GM12878 (cell line): ENCODE results near the gene CRAMP1. TPM values are rescaled to one million over a fixed set of nuclear protein-coding genes. Genes with fewer than 3 reads are reported as not detected.

Experiments
- ATAC-seq: fragments of 200-7000 bp; cut with Tn5 transposase; 3 replicates; pipeline ENCODE4 v1.9.1; 2020; ENCODE audit warnings: mild to moderate bottlenecking, moderate library complexity
- BruUV-seq: library from RNA; stranded (reverse); fragments of 400-500 nt; replicated peaks from 2 replicates; lab custom pipeline; 2021; lab: Mats Ljungman, UMichigan
- CTCF ChIA-PET: fragments of 300-600 bp; sonication (Branson Sonifier 250); formaldehyde crosslinking; extraction: SDS; loops from one replicate; lab custom pipeline; 2021; ENCODE audit warnings: inconsistent platforms; lab: Yijun Ruan, JAX
- POLR2A ChIA-PET: fragments of 350-600 bp; formaldehyde crosslinking; extraction: SDS; loops from one replicate; lab custom pipeline; 2021; ENCODE audit warnings: inconsistent platforms; lab: Charles Lee
- RAD21 ChIA-PET: fragments of 300-600 bp; sonication (Branson Sonifier 250); formaldehyde crosslinking; loops from one replicate; lab custom pipeline; 2023; ENCODE audit warnings: antibody characterized with exemption; ENCODE audit not compliant: unreplicated experiment; lab: Charles Lee
- SMC1A ChIA-PET: fragments of 300-600 bp; sonication (Branson Sonifier 250); formaldehyde crosslinking; loops from one replicate; lab custom pipeline; 2023; ENCODE audit not compliant: unreplicated experiment, uncharacterized antibody; lab: Charles Lee
- DNase-seq: peaks from one replicate; pipeline ENCODE4 v3.0.0-alpha.2; 2011; ENCODE audit warnings: low read depth, low spot score
- FAIRE-seq: peaks from 3 replicates; lab custom pipeline; 2011; peaks lifted over from hg19 to GRCh38; lab: Jason Lieb, UNC
- H2AFZ ChIP-seq: 2 replicates; pipeline ENCODE4 v1.6.0; 2011; ENCODE audit warnings: low read depth, low read length, control low read depth; ENCODE audit not compliant: control insufficient read depth
- H3K27ac ChIP-seq: 2 replicates; pipeline ENCODE4 v1.5.1; 2011; ENCODE audit warnings: control low read depth; ENCODE audit not compliant: control insufficient read depth, insufficient read depth
- H3K27me3 ChIP-seq, 2 experiments: replicated peaks in 1 of 2; 2 replicates each; pipeline versions ENCODE4 v1.6.0 to v1.6.1; 2011; ENCODE audit warnings: low read length in 1 of 2; ENCODE audit not compliant: control insufficient read depth in 2 of 2, insufficient read depth in 2 of 2
- H3K36me3 ChIP-seq, 2 experiments: 2 replicates each; pipeline ENCODE4 v1.5.1; 2011; ENCODE audit warnings: low read length in 1 of 2; ENCODE audit not compliant: control insufficient read depth in 2 of 2, insufficient read depth in 2 of 2
- H3K4me1 ChIP-seq: 2 replicates; pipeline ENCODE4 v1.6.1; 2011; ENCODE audit warnings: mild to moderate bottlenecking, low read length, moderate library complexity, mixed read lengths; ENCODE audit not compliant: control insufficient read depth, insufficient read depth
- H3K4me2 ChIP-seq: 2 replicates; pipeline ENCODE4 v1.6.0; 2011; ENCODE audit warnings: control low read depth; ENCODE audit not compliant: control insufficient read depth, insufficient read depth
- H3K4me3 ChIP-seq: fragments of 200-600 bp; sonication (generic); 2 replicates; pipeline ENCODE4 v1.5.1; 2016
- H3K79me2 ChIP-seq: 2 replicates; pipeline ENCODE4 v1.6.0; 2011; ENCODE audit warnings: low read length; ENCODE audit not compliant: control insufficient read depth, insufficient read depth
- H3K9ac ChIP-seq: 2 replicates; pipeline ENCODE4 v1.8.0; 2011; ENCODE audit warnings: low read length, control low read depth, mixed read lengths; ENCODE audit not compliant: control insufficient read depth, insufficient read depth
- H3K9me3 ChIP-seq: replicated peaks from 3 replicates; pipeline ENCODE4 v1.5.1; 2011; ENCODE audit warnings: mild to moderate bottlenecking, low read length; ENCODE audit not compliant: control insufficient read depth, insufficient read depth
- H4K20me1 ChIP-seq: 2 replicates; pipeline ENCODE4 v1.6.0; 2011; ENCODE audit not compliant: control insufficient read depth, insufficient read depth
- BCL11A ChIP-seq: IDR thresholded peaks from 2 replicates; pipeline ENCODE4 v1.6.1; 2011; ENCODE audit warnings: low read depth, low read length
- ETV6 ChIP-seq, 2 experiments: fragments of 450-650 bp in 1 of 2; IDR thresholded peaks in 1 of 2; conservative IDR thresholded peaks in 1 of 2; 2 replicates each; pipeline ENCODE4 v1.6.1; 2014; ENCODE audit warnings: antibody characterized with exemption in 1 of 2, borderline replicate concordance in 1 of 2, low read depth in 1 of 2, mild to moderate bottlenecking in 1 of 2, moderate library complexity in 1 of 2
- HDAC2 ChIP-seq: fragments of 200-600 bp; sonication (generic); IDR thresholded peaks from 2 replicates; pipeline ENCODE4 v1.6.1; 2017
- IRF5 ChIP-seq: fragments of 450-650 bp; IDR thresholded peaks from 2 replicates; pipeline ENCODE4 v1.6.1; 2017; ENCODE audit warnings: borderline replicate concordance
- JUND ChIP-seq: IDR thresholded peaks from 2 replicates; pipeline ENCODE4 v1.6.1; 2012; ENCODE audit warnings: low read depth, mild to moderate bottlenecking, low read length, improper control_type of control experiment, moderate library complexity
- NKRF ChIP-seq: fragments of 450-650 bp; conservative IDR thresholded peaks from 2 replicates; pipeline ENCODE4 v1.6.1; 2017; ENCODE audit warnings: mild to moderate bottlenecking, moderate library complexity
- POLR2AphosphoS2 ChIP-seq: IDR thresholded peaks from 2 replicates; pipeline ENCODE4 v1.6.1; 2011; ENCODE audit warnings: low read depth, mild to moderate bottlenecking, low read length, improper control_type of control experiment, moderate library complexity
- RELA ChIP-seq: fragments of 450-650 bp; IDR thresholded peaks from 2 replicates; pipeline ENCODE4 v1.8.0; 2014; ENCODE audit warnings: borderline replicate concordance; ENCODE audit not compliant: partially characterized antibody
- SMAD1 ChIP-seq: fragments of 450-650 bp; IDR thresholded peaks from 2 replicates; pipeline ENCODE4 v1.6.1; 2018; ENCODE audit warnings: mild to moderate bottlenecking, low read depth; ENCODE audit not compliant: partially characterized antibody
- TCF12 ChIP-seq: IDR thresholded peaks from 2 replicates; pipeline ENCODE4 v1.6.1; 2011; ENCODE audit warnings: low read depth, mild to moderate bottlenecking, low read length
- ZBTB40 ChIP-seq: fragments of 450-650 bp; IDR thresholded peaks from 2 replicates; pipeline ENCODE4 v1.6.1; 2016; ENCODE audit warnings: mild to moderate bottlenecking, moderate library complexity, borderline replicate concordance
- ZNF384 ChIP-seq: IDR thresholded peaks from 2 replicates; pipeline ENCODE4 v1.6.1; 2012; ENCODE audit warnings: low read depth, mild to moderate bottlenecking, low read length, improper control_type of control experiment, borderline replicate concordance
- ZNF622 ChIP-seq: fragments of 450-650 bp; IDR thresholded peaks from 2 replicates; pipeline ENCODE4 v1.6.1; 2017; ENCODE audit warnings: mild to moderate bottlenecking, inconsistent platforms
- WGBS: methylation state at CpG from one replicate; pipeline ENCODE4 v1.1.6; 2016; ENCODE audit warnings: low lambda C conversion rate; ENCODE audit not compliant: insufficient replicate concordance, insufficient coverage; ENCODE audit errors: missing lambda C conversion rate; 5-methylcytosine and 5-hydroxymethylcytosine counted together
- in situ Hi-C: fragments of 300-500 bp; cut with MboI; formaldehyde crosslinking; loops from 9 replicates; pipeline ENCODE4 v1.14.3; 2018; ENCODE audit warnings: mixed read lengths
- intact Hi-C: fragments of 100-400 bp; cut with micrococcal nuclease; formaldehyde crosslinking; loops from one replicate; pipeline ENCODE4 v1.14.2; 2022; ENCODE audit not compliant: unreplicated experiment
- polyA plus RNA-seq, 11 experiments: library from polyadenylated mRNA; depleted of rRNA in 4 of 11; unstranded in 6 of 11; stranded (reverse) in 5 of 11; fragments of >200 nt; fragmentation: Nextera tagmentation in 4 of 11; fragmentation: Illumina TruSeq in 1 of 11; extraction: Ambion mirVana in 4 of 11; extraction: Trizol in 1 of 11; gene quantifications; 1 replicate in 1 of 11; 2 replicates in 10 of 11; pipeline versions ENCODE4 v1.2.1 to v1.2.3, GENCODE V29; 2011 to 2016; ENCODE audit warnings: inconsistent platforms in 2 of 11, missing spikeins in 2 of 11, low read depth in 1 of 11
- total RNA-seq, 4 experiments: library from RNA; depleted of rRNA in 3 of 4; stranded (reverse); fragments of >200 nt in 3 of 4; fragmentation: Illumina TruSeq in 1 of 4; extraction: Trizol in 1 of 4; gene quantifications; 2 replicates each; pipeline versions ENCODE4 v1.2.1 to v1.2.3, GENCODE V29; 2013 to 2021

The CRAMP1 gene
- total and polyA plus RNA-seq, 10 of the 15 experiments (the other 5 are each of a cell fraction or from before 2014, with no cell fraction given), result 0.37 to 9.8 (median 3.9) TPM

GRCh38 chr16:1602285-1602684 lies 9.9 kb upstream of the CRAMP1 start:
- POLR2A ChIA-PET, result no interaction called here
- H4K20me1 ChIP-seq, result no peaks in the 10 kb centered on the region
- H3K79me2 ChIP-seq, result no peaks in the 10 kb centered on the region
- H3K4me3 ChIP-seq, result no peak overlapping the region
- no peaks in the 10 kb centered on the region for H3K27me3 ChIP-seq
- WGBS, result 92% methylated on average over 20 of the region's 20 CpGs
- SMC1A ChIA-PET, result no interaction called here
- no peak for TF ChIP-seq TCF12
- TF ChIP-seq ETV6 (conservative IDR thresholded peaks at IDR 0.05 in 1 of 2, IDR thresholded peaks at IDR 0.05 in 1 of 2; ENCODE audit: borderline replicate concordance in 1 of 2, low read depth in 1 of 2), result no peak
- TF ChIP-seq ZNF622, result no peak
- no peak for TF ChIP-seq NKRF
- TF ChIP-seq JUND, result no peak
- TF ChIP-seq HDAC2, result no peak
- no peak for TF ChIP-seq SMAD1
- no peak for TF ChIP-seq RELA
- TF ChIP-seq BCL11A, result no peak
- TF ChIP-seq ZNF384, result no peak
- TF ChIP-seq IRF5, result no peak
- no peak for TF ChIP-seq POLR2AphosphoS2
- no peak for TF ChIP-seq ZBTB40
- RAD21 ChIA-PET, result no interaction called here
- H3K9me3 ChIP-seq, result no peaks in the 10 kb centered on the region
- no peak overlapping the region for H3K9ac ChIP-seq
- no TSS peak for BruUV-seq
- H3K4me2 ChIP-seq, result no peak overlapping the region
- no peak for FAIRE-seq
- H3K36me3 ChIP-seq, result peaks cover 2 to 3% of the 10 kb centered on the region in 2 experiments; a peak in 3 of 4 replicates
- ATAC-seq, result no peak
- no peak for DNase-seq
- H3K27ac ChIP-seq, result no peak overlapping the region
- intact Hi-C loops, result no loop called here
- no peaks in the 10 kb centered on the region for H3K4me1 ChIP-seq
- CTCF ChIA-PET, result no interaction called here
- in situ Hi-C loops, result no loop called here
- no peak overlapping the region for H2AFZ ChIP-seq
